HG02884 (cell line): ENCODE results near the gene PRKAA1.
"Not testable (repeated sequence)": the region's sequence is repeated elsewhere in the genome, so short reads cannot be mapped to it uniquely, and the experiment has no call there.

ENCODE experiments used
- ATAC-seq: cut with Tn5 transposase; IDR thresholded peaks from one replicate; pipeline ENCODE4 v1.9.1; 2021; ENCODE audit warnings: mild to moderate bottlenecking, moderate library complexity; ENCODE audit not compliant: unreplicated experiment

PRKAA1 gene

GRCh38 chr5:40734986-40735385, 63.2 kb downstream of the PRKAA1 start:
- no peak for ATAC-seq

- no peak for ATAC-seq
These were observed 64.2 kb downstream of the PRKAA1 start for GRCh38 chr5:40733879-40734563.

GRCh38 chr5:40733434-40733833, 64.7 kb downstream of the PRKAA1 start:
- no peak for ATAC-seq

GRCh38 chr5:40722497-40722911, 75.7 kb downstream of the PRKAA1 start:
- ATAC-seq: not testable (repeated sequence)

- no peak for ATAC-seq
These were observed 78.1 kb downstream of the PRKAA1 start for GRCh38 chr5:40720069-40720468.

- no peak for ATAC-seq
These were observed 80.9 kb downstream of the PRKAA1 start for GRCh38 chr5:40717281-40717680.

- ATAC-seq: no peak
These were observed 81.6 kb downstream of the PRKAA1 start for GRCh38 chr5:40716590-40716989.

- no peak for ATAC-seq
These were observed 82.2 kb downstream of the PRKAA1 start for GRCh38 chr5:40716000-40716399.

- ATAC-seq: no peak
These were observed 84.2 kb downstream of the PRKAA1 start for GRCh38 chr5:40714001-40714400.

- not testable (repeated sequence) for ATAC-seq
These were observed 87.6 kb downstream of the PRKAA1 start for GRCh38 chr5:40710575-40710974.
